Motor neuron (in vitro differentiated cells): ENCODE measurements around the gene CNN2. TPM values are rescaled to one million over a fixed set of nuclear protein-coding genes. Genes with fewer than 3 reads are reported as not detected.

Source experiments
- ATAC-seq, 8 experiments: fragments of 200-7000 bp; cut with Tn5 transposase; replicated peaks in 6 of 8; 2 replicates each; pipeline ENCODE4 v1.8.0; 2021; ENCODE audit warnings: mild to moderate bottlenecking in 8 of 8, moderate library complexity in 8 of 8
- H3K27ac ChIP-seq, 2 donors: fragments of 250-450 bp; sonication (Bioruptor Pico); 2 replicates each; pipeline ENCODE4 v1.9.0; 2021; ENCODE audit warnings: antibody characterized with exemption in 2 of 2, mild to moderate bottlenecking in 2 of 2, moderate library complexity in 1 of 2
- H3K4me1 ChIP-seq, 2 donors: fragments of 250-450 bp; sonication (Bioruptor Pico); replicated peaks in 1 of 2; 2 replicates each; pipeline ENCODE4 v1.6.1; 2021; ENCODE audit warnings: antibody characterized with exemption in 2 of 2, mild to moderate bottlenecking in 2 of 2, moderate library complexity in 1 of 2
- H3K4me3 ChIP-seq, 5 donors: fragments of 250-450 bp; sonication (Bioruptor Pico); 2 replicates each; pipeline ENCODE4 v1.9.0; 2021; ENCODE audit warnings: antibody characterized with exemption in 5 of 5, mild to moderate bottlenecking in 5 of 5, moderate library complexity in 4 of 5
- WGBS, 10 experiments: fragments of 450-650 bp; shearing (Covaris generic); methylation state at CpG; one replicate each; pipeline ENCODE4 v1.0.0; 2022; 5-methylcytosine and 5-hydroxymethylcytosine counted together
- in situ Hi-C, 9 experiments: fragments of 400-800 bp; cut with MboI; loops; one replicate each; pipeline ENCODE4 v1.15.0; 2021; ENCODE audit warnings: low sequenced_read_pairs in 9 of 9, low pct_unique_long_range_greater_than_20kb in 2 of 9; ENCODE audit not compliant: unreplicated experiment in 9 of 9
- total RNA-seq, 8 experiments: library from RNA; unstranded; fragments of 300-600 nt; gene quantifications; 2 replicates each; pipeline versions ENCODE4 v1.2.3 to v1.2.4, GENCODE V29; 2022

The CNN2 gene
- total RNA-seq, 8 experiments from 2014 or later: 24.9 to 141 (median 63.0) TPM

DNA sequence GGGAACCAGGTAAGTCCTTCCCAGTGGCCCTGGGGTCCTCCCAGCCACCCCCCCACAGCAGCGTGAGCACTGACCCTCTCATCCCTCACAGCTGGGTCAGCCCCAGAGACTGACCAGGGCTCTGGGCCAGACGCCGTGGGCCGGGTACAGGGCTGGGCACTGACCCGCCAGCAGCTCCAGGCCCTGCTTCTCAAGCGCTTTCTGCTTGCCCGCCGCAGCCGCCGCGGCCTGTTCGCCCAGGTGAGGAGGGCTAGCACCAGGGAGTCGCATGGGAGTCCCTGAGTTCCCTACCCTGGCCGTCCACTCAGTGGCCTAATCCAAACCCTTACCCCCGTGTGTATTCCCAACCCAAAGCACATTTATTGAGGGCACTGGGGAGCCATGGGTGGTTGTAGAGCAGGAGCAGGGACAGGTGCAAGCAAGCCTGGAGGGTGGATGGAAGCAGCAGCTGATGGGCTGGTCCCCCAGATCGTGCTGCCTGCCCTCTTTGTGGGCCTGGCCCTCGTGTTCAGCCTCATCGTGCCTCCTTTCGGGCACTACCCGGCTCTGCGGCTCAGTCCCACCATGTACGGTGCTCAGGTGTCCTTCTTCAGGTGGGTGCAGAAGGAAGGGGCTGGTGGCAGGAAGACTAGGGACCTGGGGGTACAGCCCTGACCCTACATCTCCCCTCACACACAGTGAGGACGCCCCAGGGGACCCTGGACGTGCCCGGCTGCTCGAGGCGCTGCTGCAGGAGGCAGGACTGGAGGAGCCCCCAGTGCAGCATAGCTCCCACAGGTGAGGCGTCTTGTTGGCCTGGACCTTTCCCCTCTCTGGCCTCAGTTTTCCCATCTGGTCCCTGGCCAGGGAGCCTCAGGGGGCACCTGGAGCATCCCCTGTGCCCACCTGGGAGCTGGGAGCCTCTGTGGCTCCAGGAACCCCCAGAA lies 28.0 kb downstream of the CNN2 start:
- Histone ChIP-seq H3K4me3 (no peak overlapping the region), H3K4me1 (no peaks in the 10 kb centered on the region), H3K27ac (no peak overlapping the region)
- in situ Hi-C loops: no loop called here
- WGBS, 10 experiments: 60 to 87% (median 75%) methylated on average over 1 to 9 of the region's 28 CpGs; no CpG with 5 or more reads in 5 of the 10 experiments
- ATAC-seq: peak in 1 of 8 experiments; percentile 10

DNA sequence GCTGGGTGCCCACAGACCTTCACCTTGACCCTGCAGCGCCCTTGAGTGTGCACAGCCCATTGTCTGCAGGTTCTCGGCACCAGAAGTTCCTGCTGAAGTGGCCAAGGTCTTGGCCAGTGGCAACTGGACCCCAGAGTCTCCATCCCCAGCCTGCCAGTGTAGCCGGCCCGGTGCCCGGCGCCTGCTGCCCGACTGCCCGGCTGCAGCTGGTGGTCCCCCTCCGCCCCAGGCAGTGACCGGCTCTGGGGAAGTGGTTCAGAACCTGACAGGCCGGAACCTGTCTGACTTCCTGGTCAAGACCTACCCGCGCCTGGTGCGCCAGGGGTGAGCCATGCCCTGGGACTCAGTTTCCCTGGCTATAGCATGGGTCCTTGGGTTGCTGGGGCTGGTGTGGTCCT lies 28.6 kb downstream of the CNN2 start:
- 60 to 100% methylated on average over 1 of the region's 14 CpGs; no CpG with 5 or more reads in 8 of the 10 experiments for WGBS, 10 experiments
- ATAC-seq: no peak

DNA sequence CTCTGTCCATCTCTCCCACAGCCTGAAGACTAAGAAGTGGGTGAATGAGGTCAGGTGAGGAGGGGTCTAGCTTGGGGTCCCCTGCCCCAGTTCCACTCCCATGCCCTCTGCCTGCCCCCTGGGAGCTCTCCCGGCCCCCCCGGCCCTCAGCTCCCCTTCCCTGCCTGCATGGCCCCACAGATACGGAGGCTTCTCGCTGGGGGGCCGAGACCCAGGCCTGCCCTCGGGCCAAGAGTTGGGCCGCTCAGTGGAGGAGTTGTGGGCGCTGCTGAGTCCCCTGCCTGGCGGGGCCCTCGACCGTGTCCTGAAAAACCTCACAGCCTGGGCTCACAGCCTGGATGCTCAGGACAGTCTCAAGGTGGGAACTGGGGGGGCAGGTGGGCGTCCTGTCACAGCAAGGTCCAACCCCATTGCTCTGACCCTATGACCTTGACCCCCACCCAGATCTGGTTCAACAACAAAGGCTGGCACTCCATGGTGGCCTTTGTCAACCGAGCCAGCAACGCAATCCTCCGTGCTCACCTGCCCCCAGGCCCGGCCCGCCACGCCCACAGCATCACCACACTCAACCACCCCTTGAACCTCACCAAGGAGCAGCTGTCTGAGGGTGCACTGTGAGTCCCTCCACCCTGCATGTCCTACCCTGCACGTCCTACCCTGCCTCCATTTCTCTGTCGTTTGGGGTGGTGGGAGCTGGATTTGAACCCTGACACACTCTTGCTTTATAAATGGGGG lies 29.6 kb downstream of the CNN2 start:
- peak in 1 of 8 experiments; percentile 4 for ATAC-seq
- H3K27ac ChIP-seq: no peak overlapping the region
- WGBS, 10 experiments: 67 to 83% methylated on average over 2 to 8 of the region's 20 CpGs; no CpG with 5 or more reads in 8 of the 10 experiments
- no peaks in the 10 kb centered on the region for H3K4me1 ChIP-seq
- in situ Hi-C loops: no loop called here
- H3K4me3 ChIP-seq: no peak overlapping the region

More for the DNA sequence above, 28.6 kb downstream of the CNN2 start:
- in situ Hi-C loops: no loop called here
- Histone ChIP-seq H3K4me3 (no peak overlapping the region), H3K27ac (no peak overlapping the region), H3K4me1 (no peaks in the 10 kb centered on the region)

DNA sequence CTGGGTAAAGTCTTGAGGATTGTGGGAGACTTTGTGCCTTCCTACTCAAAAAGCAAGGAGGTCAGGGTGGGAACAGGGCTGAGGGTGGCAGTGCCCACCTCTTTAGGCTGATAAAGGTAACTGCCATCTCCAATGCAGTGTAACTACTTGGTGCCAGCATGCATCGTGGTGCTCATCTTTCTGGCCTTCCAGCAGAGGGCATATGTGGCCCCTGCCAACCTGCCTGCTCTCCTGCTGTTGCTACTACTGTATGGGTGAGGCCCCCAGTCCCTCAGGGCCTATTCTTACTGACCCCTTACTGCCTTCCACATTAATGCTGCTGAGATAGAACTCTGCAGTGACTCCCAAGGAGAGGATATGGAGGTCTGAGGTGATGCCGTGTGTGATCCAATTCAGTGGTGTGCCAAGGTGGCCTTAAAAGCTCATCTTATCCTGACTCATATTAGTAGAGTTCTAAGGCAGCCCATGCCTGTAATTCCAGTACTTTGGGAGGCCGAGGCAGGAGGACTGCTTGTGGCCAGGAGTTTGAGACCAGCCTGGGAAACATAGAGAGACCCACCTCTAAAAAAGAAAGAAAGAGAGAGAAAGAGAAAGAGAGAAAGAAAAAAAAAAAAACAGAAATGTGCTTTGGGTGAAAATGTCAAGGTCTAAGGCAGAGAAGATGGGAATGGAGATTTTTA lies 30.9 kb downstream of the CNN2 start:
- ATAC-seq: peak in 4 of 8 experiments; percentile 33 to 43 (median 39)
- Histone ChIP-seq H3K27ac (no peak overlapping the region), H3K4me3 (no peak overlapping the region), H3K4me1 (no peaks in the 10 kb centered on the region)
- 0 to 94% (median 40%) methylated on average over 1 to 3 of the region's 3 CpGs; no CpG with 5 or more reads in 3 of the 10 experiments for WGBS, 10 experiments
- in situ Hi-C loops: no loop called here

DNA sequence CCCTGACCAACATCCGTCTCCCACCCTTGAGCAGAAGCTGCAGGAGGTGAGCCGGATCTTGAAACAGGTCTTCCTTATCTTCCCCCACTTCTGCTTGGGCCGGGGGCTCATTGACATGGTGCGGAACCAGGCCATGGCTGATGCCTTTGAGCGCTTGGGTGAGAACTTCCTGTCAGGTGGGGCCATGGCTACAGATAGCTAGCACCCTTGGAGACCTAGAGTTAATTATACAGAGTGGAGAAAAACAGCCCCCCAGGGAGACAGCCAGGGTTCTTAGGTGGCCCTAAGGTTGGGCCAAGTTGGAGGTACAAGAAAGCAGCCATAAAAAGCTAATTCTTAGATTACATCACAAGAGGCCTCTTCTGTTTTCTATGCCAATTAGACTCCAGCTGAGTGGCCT lies 31.7 kb downstream of the CNN2 start:
- ATAC-seq: no peak
- in situ Hi-C loops: no loop called here
- no peaks in the 10 kb centered on the region for H3K4me1 ChIP-seq
- no peak overlapping the region for H3K27ac ChIP-seq
- no peak overlapping the region for H3K4me3 ChIP-seq
- WGBS, 10 experiments: 60 to 100% (median 96%) methylated on average over 1 to 4 of the region's 5 CpGs; no CpG with 5 or more reads in 4 of the 10 experiments

DNA sequence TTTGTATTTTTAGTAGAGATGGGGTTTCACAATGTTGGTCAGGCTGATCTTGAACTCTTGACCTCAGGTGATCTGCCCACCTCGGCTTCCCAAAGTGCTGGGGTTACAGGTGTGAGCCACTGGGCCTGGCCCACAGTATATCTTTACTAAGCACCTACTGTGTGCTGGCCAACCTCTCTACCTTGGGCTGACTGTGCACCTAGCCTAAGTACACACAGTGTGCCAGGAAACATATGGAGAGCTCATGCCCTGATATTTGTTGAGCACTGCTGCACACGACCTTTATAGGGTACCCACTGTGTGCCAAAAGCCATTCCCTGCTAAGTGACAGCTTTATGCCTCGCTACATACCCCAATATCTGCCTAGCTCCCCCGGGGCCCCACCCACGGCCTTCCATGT lies 34.3 kb downstream of the CNN2 start:
- Histone ChIP-seq H3K4me1 (peaks cover 7 to 8% of the 10 kb centered on the region in 2 donors), H3K27ac (no peak overlapping the region), H3K4me3 (no peak overlapping the region)
- ATAC-seq: no peak
- in situ Hi-C loops: no loop called here
- 20 to 100% (median 70%) methylated on average over 1 of the region's 5 CpGs; no CpG with 5 or more reads in 6 of the 10 experiments for WGBS, 10 experiments

DNA sequence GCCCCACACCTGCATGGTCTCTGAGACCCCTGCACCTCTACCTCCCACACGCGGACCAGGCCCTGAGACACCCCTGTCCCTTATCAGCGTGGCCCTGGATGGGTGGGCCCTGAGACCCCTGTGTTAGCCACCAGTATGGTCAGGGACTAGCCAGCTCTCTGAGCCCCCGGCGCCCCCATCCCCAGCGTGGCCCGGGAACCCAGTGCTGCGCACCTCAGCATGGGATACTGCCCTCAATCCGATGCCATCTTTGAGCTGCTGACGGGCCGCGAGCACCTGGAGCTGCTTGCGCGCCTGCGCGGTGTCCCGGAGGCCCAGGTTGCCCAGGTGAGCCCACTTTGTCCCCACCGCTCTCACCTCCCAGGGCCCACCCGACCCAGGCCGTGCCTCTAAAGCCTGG lies 35.6 kb downstream of the CNN2 start:
- no peak for ATAC-seq
- in situ Hi-C loops: no loop called here
- H3K27ac ChIP-seq: no peak overlapping the region
- no peak overlapping the region for H3K4me3 ChIP-seq
- peaks cover 7 to 14% of the 10 kb centered on the region in 2 donors for H3K4me1 ChIP-seq
- WGBS, 10 experiments: 77% methylated on average over 5 of the region's 20 CpGs; no CpG with 5 or more reads in 9 of the 10 experiments

DNA sequence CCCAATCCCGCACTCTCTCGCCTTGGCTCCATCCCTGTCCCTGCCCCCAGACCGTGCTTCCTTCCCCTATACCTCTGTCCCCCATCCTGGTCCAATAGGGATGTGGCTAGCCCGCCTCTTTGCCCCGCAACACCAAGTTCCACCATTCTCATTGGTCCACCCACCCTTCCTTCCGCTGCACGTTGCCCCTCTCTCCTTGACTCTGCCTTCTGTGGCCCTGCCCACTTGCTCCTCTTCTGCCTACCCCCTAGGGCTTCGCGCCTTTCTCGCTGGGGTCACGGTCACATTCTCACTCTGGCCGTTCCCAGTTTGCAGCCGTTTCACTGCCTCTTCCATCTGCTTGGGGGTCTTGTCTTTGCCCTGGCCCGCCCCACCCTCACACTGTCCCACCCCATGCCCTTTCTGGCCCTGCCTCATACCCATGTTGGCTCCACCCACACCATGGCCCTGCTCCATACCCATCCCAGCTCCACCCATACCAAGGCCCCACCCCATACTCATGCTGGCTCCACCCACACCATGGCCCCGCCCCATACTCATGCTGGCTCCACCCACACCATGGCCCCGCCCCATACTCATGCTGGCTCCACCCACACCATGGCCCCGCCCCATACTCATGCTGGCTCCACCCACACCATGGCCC lies 36.1 kb downstream of the CNN2 start:
- no peak overlapping the region for H3K27ac ChIP-seq
- in situ Hi-C loops: no loop called here
- H3K4me3 ChIP-seq: no peak overlapping the region
- WGBS, 10 experiments: 53 to 93% (median 70%) methylated on average over 2 to 6 of the region's 17 CpGs; no CpG with 5 or more reads in 5 of the 10 experiments
- peaks cover 12 to 18% of the 10 kb centered on the region in 2 donors for H3K4me1 ChIP-seq
- ATAC-seq: no peak

DNA sequence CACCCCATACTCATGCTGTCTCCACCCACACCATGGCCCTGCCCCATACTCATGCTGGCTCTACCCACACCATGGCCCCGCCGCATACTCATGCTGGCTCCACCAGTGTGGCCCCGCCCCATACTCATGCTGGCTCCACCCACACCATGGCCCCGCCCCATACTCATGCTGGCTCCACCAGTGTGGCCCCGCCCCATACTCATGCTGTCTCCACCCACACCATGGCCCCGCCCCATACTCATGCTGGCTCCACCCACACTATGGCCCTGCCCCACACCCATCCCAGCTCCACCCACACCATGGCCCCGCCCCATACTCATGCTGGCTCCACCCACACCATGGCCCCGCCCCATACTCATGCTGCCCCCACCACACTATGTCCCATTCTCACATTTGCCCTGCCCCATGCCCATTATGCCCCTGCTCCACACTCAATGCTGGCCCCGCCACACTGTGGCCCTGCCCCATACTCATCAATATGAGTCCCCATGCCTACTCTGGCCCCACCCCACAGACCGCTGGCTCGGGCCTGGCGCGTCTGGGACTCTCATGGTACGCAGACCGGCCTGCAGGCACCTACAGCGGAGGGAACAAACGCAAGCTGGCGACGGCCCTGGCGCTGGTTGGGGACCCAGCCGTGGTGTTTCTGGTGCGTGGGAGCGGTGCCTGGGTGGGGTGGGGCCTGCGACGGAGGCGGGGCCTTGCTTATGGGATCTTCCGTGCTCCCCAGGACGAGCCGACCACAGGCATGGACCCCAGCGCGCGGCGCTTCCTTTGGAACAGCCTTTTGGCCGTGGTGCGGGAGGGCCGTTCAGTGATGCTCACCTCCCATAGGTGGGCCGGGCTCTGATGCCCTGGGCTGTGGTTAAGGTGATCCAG lies 36.9 kb downstream of the CNN2 start:
- in situ Hi-C loops: no loop called here
- Histone ChIP-seq H3K4me1 (peaks cover 12 to 19% of the 10 kb centered on the region in 2 donors), H3K4me3 (no peak overlapping the region), H3K27ac (no peak overlapping the region)
- peak in 2 of 8 experiments; percentile 7 to 17 for ATAC-seq
- WGBS, 10 experiments: no CpG with 5 or more reads among the region's 37 CpGs

DNA sequence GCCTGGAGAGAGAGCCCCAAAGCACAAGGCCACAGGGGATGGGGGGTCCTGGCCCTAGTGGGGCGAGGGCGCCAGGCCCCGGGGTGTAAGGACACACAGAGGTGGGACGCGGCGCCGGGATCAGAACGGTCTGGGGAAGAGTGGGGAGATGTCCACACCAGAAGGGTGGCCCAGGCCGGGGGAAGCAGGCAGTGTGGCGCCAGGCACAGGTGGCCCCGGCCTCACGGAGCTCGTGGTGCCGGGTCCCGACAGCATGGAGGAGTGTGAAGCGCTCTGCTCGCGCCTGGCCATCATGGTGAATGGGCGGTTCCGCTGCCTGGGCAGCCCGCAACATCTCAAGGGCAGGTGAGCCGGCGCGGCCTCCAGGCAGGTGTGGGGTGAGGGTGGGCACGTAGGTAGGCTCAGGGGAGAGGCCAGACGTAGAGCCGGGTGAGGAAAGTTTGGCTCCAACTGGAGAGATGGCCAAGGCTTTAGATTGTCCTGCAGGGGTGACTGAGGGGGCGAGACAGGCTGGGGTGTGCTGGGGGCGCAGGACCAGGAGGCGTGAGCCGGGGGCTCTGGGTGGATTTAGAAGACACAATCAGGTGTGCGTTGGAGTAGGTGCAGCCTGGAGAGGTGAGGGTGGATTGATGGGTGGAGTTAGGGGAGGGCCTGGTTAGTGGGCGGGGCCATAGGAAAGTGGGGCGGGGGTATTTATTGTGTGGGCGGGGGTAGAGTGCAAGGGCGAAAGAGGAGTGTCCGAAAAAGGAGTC lies 37.7 kb downstream of the CNN2 start:
- Histone ChIP-seq H3K4me3 (no peak overlapping the region), H3K4me1 (peaks cover 12 to 19% of the 10 kb centered on the region in 2 donors), H3K27ac (no peak overlapping the region)
- in situ Hi-C loops: no loop called here
- 78 to 100% methylated on average over 2 to 4 of the region's 37 CpGs; no CpG with 5 or more reads in 8 of the 10 experiments for WGBS, 10 experiments
- ATAC-seq: no peak
